ACC112 (cell line): ENCODE measurements around the gene G6PC1.
"Not testable (repeated sequence)": the region's sequence is repeated elsewhere in the genome, so short reads cannot be mapped to it uniquely, and the experiment has no call there.

Experiments
- H2AFZ ChIP-seq: fragments of 200-600 bp; sonication (generic); one replicate; pipeline ENCODE4 v1.6.0; 2017; ENCODE audit warnings: antibody characterized with exemption, low read length; ENCODE audit not compliant: unreplicated experiment
- H3K27ac ChIP-seq: fragments of 200-600 bp; sonication (generic); 2 replicates; pipeline ENCODE4 v1.5.1; 2014; ENCODE audit warnings: low read depth, mild to moderate bottlenecking, antibody characterized with exemption, low read length, moderate library complexity
- H3K27me3 ChIP-seq: fragments of 200-600 bp; sonication (generic); 2 replicates; pipeline ENCODE4 v1.6.1; 2014; ENCODE audit warnings: mild to moderate bottlenecking, antibody characterized with exemption, low read length, moderate library complexity, mixed read lengths; ENCODE audit not compliant: insufficient read depth
- H3K36me3 ChIP-seq: fragments of 200-600 bp; sonication (generic); 2 replicates; pipeline ENCODE4 v1.6.1; 2016; ENCODE audit warnings: mild to moderate bottlenecking, antibody characterized with exemption, low read length, moderate library complexity, mixed read lengths; ENCODE audit not compliant: insufficient read depth
- H3K4me1 ChIP-seq: fragments of 200-600 bp; sonication (generic); one replicate; pipeline ENCODE4 v1.6.1; 2016; ENCODE audit warnings: low read length, mixed read lengths; ENCODE audit not compliant: insufficient read depth, unreplicated experiment, control insufficient read depth
- H3K4me3 ChIP-seq: fragments of 200-600 bp; sonication (generic); 2 replicates; pipeline ENCODE4 v1.5.1; 2014; ENCODE audit warnings: mild to moderate bottlenecking, low read depth, low read length
- H3K79me2 ChIP-seq: fragments of 200-600 bp; sonication (generic); one replicate; pipeline ENCODE4 v1.6.0; 2016; ENCODE audit warnings: low read length; ENCODE audit not compliant: control insufficient read depth, unreplicated experiment, insufficient read depth

Gene G6PC1

DNA sequence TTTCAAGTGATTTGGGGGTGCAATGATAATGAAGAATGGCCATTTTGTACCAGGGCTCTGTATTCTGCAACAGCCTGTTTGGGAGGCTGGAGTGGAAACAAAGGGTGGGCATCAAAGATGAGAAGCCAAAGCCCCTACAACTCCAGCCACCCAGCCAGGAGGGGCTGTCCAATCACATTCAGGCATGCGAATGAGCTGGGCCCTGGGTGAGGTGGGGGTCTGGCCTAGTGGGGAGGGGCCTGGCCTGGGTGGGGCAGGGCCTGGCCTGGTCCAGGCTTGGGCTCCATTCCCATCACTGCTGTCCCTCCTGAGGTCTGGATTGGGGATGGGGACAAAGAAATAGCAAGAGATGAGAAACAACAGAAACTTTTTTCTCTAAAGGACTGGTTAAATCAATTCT, 43.2 kb upstream of the G6PC1 start:
- no peaks in the 10 kb centered on the region for H3K79me2 ChIP-seq
- no peaks in the 10 kb centered on the region for H3K27me3 ChIP-seq
- H3K36me3 ChIP-seq = no peaks in the 10 kb centered on the region
- H3K4me3 ChIP-seq = no peak overlapping the region
- H3K27ac ChIP-seq = no peak overlapping the region
- H3K4me1 ChIP-seq = no peaks in the 10 kb centered on the region
- H2AFZ ChIP-seq = no peak overlapping the region

DNA sequence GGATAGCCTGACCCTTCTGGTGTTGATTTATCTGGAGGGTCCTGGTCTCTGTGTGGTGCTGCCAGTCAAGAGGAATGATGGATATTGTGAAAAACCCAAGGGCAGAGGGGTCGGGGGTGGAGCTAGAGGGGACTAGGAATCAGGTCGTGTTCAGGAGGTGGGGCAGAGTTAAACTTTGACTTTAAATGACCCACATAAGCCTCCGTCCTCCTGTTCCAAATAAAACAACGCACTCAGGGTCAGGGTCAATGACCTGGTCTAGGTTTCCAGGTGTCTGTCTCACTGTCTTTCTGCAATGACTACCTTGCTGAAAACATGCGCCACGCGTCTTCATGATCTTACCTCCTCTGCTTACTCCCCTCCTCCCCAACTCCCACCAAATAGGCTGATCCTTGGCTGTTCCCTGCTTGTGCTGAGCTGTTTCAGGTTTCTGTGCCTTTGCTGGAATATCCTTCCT, 34.9 kb upstream of the G6PC1 start:
- H2AFZ ChIP-seq = no peak overlapping the region
- no peaks in the 10 kb centered on the region for H3K79me2 ChIP-seq
- H3K36me3 ChIP-seq = peaks cover 3% of the 10 kb centered on the region; the same call in 1 of the 2 replicates
- H3K27ac ChIP-seq = no peak overlapping the region
- peaks cover 3% of the 10 kb centered on the region for H3K4me1 ChIP-seq
- no peaks in the 10 kb centered on the region for H3K27me3 ChIP-seq
- H3K4me3 ChIP-seq = no peak overlapping the region

DNA sequence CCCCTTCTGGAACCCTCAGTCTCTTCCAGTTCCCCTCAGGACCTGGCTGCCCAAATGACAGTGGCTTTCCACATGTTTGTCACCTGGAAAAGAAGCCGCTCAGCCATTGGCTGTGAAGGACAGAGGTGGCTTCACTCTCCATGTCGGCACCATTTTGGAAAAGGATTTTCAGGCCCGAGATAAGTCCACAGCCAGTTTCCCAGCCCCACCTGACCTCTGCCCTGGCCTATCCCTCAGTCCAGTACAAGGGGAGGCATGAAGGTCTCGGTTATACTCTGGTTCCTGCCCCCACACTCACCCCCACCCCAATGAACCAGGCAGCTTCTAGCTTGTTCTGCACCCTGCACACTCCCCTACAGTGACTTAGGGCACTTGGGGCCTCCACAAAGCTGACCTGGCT, 34.4 kb upstream of the G6PC1 start:
- Histone ChIP-seq H3K4me1 (peaks cover 3% of the 10 kb centered on the region), H3K27me3 (no peaks in the 10 kb centered on the region), H2AFZ (no peak overlapping the region)

DNA sequence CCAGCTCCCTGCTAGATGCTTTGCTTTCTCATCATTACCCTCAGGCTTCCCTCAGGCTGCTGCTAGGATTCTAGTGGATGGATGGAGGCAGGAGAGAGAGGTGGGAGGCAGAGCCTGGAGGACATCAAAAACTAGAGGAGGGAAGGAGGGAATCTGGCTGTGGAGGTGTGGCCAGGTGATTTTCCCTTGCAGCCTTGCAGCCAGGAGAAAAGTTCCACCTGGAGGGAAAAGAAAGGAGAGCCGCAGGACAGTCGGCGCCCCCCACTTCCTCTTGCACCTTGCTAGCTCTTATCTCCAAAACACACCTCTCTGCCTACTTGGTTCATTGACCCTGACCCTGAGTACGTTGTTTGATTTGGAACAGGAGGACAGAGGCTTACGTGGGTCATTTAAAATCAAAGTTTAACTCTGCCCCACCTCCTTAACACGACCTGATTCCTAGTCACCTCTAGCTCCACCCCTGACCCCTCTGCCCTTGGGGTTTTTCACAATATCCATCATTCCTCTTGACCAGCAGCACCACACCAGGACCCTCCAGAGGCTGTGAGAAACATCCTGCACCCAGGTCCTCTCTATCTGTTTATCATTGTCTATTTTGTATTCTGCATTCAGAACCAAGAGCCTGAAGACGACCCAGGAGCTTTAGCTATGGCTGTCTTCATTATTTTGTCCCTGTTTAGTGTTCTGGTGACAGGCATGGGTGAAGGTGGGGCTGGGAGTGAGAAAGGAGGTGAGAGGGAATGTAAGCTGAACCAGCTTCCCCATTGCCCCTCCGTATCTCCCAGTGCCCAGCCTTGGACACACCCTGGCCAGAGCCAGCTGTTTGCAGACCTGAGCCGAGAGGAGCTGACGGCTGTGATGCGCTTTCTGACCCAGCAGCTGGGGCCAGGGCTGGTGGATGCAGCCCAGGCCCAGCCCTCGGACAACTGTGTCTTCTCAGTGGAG, 33.7 kb upstream of the G6PC1 start:
- no peak overlapping the region for H3K27ac ChIP-seq
- H3K4me1 ChIP-seq = peaks cover 3% of the 10 kb centered on the region
- H3K27me3 ChIP-seq = no peaks in the 10 kb centered on the region
- no peak overlapping the region for H2AFZ ChIP-seq
- H3K36me3 ChIP-seq = peaks cover 4% of the 10 kb centered on the region; the same call in 1 of the 2 replicates
- no peak overlapping the region for H3K4me3 ChIP-seq
- H3K79me2 ChIP-seq = no peaks in the 10 kb centered on the region

More for the DNA sequence above, 34.4 kb upstream of the G6PC1 start:
- H3K27ac ChIP-seq = no peak overlapping the region
- H3K36me3 ChIP-seq = peaks cover 4% of the 10 kb centered on the region; the same call in 1 of the 2 replicates
- H3K4me3 ChIP-seq = no peak overlapping the region
- H3K79me2 ChIP-seq = no peaks in the 10 kb centered on the region

GRCh38 chr17:42867694-42868261, 32.8 kb upstream of the G6PC1 start:
- not testable (repeated sequence) for H3K4me3 ChIP-seq, H3K79me2 ChIP-seq, H3K36me3 ChIP-seq, H3K27ac ChIP-seq, H2AFZ ChIP-seq, H3K27me3 ChIP-seq, H3K4me1 ChIP-seq

GRCh38 chr17:42868338-42868737, 32.3 kb upstream of the G6PC1 start:
- peaks cover 4% of the 10 kb centered on the region; the same call in 1 of the 2 replicates for H3K36me3 ChIP-seq
- no peak overlapping the region for H2AFZ ChIP-seq
- no peaks in the 10 kb centered on the region for H3K79me2 ChIP-seq
- no peak overlapping the region for H3K4me3 ChIP-seq
- H3K27me3 ChIP-seq = peaks cover 9% of the 10 kb centered on the region
- H3K4me1 ChIP-seq = peaks cover 3% of the 10 kb centered on the region
- H3K27ac ChIP-seq = no peak overlapping the region

- peaks cover 4% of the 10 kb centered on the region; the same call in 1 of the 2 replicates for H3K36me3 ChIP-seq
- H3K27ac ChIP-seq = no peak overlapping the region
- no peaks in the 10 kb centered on the region for H3K4me1 ChIP-seq
- peaks cover 12% of the 10 kb centered on the region for H3K27me3 ChIP-seq
- no peak overlapping the region for H2AFZ ChIP-seq
- no peaks in the 10 kb centered on the region for H3K79me2 ChIP-seq
- H3K4me3 ChIP-seq = no peak overlapping the region
Observed at GRCh38 chr17:42871647-42872046, 29.0 kb upstream of the G6PC1 start.

DNA sequence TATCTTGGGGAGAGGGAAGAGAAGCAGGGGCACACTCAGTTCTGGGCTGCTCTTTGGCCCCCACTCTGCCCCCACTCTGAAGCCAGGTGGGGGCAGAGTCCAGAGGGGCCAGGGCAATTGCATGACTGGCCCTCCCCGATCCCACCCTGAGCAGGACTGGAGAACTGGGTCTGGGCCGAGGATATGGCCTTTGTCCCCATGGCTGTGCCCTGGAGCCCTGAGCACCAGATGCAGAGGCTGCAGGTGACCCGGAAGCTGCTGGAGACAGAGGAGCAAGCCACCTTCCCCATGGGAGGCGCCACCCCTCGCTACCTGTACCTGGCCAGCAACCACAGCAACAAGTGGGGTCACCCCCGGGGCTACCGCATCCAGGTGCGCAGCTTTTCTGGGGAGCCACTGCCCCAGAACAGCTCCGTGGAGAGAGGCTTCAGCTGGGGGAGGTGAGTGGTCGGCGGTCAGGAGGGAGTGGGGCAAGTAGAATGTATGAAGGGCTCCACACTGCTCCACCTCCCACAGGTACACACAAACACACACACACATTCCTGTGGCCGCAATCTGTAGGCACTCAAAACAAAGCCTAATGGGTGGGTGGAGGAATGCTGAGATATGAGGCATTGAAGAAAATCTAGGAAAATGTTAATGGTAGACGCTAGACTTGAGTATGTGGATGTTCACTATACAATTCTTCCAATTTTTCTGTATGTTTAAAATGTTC, 28.2 kb upstream of the G6PC1 start:
- no peak overlapping the region for H3K27ac ChIP-seq
- H3K27me3 ChIP-seq = peaks cover 19% of the 10 kb centered on the region
- peaks cover 4% of the 10 kb centered on the region; the same call in 1 of the 2 replicates for H3K36me3 ChIP-seq
- no peak overlapping the region for H3K4me3 ChIP-seq
- H3K4me1 ChIP-seq = no peaks in the 10 kb centered on the region
- no peak overlapping the region for H2AFZ ChIP-seq
- H3K79me2 ChIP-seq = no peaks in the 10 kb centered on the region

DNA sequence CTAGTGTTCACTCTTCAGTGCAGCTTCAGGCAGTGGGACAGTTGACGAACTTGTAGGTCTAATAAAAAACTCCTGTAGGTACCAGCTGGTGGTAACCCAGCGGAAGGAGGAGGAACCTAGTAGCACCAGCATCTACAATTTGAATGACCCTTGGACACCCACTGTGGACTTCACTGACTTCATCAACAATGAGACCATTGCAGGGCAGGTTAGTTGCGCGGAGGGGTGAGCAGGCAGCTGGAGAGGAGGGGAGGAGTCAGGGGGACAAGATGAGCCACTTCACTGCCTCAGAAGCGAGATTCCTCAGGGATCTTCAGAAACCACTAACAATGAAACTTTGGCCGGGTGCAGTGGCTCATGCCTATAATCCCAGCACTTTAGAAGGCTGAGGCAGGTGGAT, 27.3 kb upstream of the G6PC1 start:
- Histone ChIP-seq H2AFZ (no peak overlapping the region), H3K4me1 (no peaks in the 10 kb centered on the region), H3K27me3 (peaks cover 24% of the 10 kb centered on the region)

DNA sequence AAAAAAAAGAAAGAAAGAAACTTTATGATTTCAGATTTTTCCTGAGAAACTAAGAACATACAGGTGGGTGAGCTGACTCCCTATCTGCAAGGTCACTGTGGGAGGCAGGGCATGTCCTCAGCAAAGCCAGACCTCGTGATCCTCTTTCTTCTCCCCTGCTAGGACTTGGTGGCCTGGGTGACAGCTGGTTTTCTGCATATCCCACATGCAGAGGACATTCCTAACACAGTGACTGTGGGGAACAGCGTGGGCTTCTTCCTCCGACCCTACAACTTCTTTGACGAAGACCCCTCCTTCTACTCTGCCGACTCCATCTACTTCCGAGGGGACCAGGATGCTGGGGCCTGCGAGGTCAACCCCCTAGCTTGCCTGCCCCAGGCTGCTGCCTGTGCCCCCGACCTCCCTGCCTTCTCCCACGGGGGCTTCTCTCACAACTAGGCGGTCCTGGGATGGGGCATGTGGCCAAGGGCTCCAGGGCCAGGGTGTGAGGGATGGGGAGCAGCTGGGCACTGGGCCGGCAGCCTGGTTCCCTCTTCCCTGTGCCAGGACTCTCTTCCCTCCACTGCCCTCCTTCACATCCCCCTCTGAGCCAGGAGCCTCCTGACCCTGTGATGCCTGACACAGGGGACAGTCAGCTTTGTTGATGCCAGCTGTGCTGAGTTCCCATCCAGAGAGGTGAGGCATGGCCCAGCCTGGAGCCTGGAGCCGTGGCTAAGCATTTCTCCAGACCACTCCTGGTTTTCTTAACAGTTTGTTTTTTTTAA, 26.5 kb upstream of the G6PC1 start:
- H3K79me2 ChIP-seq, H3K36me3 ChIP-seq, H3K27ac ChIP-seq, H2AFZ ChIP-seq, H3K4me3 ChIP-seq, H3K4me1 ChIP-seq: not testable (repeated sequence)
- H3K27me3 ChIP-seq = peaks cover 30% of the 10 kb centered on the region

More for the DNA sequence above, 27.3 kb upstream of the G6PC1 start:
- Histone ChIP-seq H3K36me3 (peaks cover 4% of the 10 kb centered on the region; the same call in 1 of the 2 replicates), H3K79me2 (no peaks in the 10 kb centered on the region), H3K4me3 (no peak overlapping the region), H3K27ac (no peak overlapping the region)
